ENCODE data around the gene HACL1. TPM values are rescaled to one million over a fixed set of nuclear protein-coding genes. Genes with fewer than 3 reads are reported as not detected.

The HACL1 gene
- total RNA-seq, 5 donors from 2014 or later (not counting 1 experiment from before 2014, with no cell fraction given) = 27.7 to 38.0 (median 34.2) TPM

DNA sequence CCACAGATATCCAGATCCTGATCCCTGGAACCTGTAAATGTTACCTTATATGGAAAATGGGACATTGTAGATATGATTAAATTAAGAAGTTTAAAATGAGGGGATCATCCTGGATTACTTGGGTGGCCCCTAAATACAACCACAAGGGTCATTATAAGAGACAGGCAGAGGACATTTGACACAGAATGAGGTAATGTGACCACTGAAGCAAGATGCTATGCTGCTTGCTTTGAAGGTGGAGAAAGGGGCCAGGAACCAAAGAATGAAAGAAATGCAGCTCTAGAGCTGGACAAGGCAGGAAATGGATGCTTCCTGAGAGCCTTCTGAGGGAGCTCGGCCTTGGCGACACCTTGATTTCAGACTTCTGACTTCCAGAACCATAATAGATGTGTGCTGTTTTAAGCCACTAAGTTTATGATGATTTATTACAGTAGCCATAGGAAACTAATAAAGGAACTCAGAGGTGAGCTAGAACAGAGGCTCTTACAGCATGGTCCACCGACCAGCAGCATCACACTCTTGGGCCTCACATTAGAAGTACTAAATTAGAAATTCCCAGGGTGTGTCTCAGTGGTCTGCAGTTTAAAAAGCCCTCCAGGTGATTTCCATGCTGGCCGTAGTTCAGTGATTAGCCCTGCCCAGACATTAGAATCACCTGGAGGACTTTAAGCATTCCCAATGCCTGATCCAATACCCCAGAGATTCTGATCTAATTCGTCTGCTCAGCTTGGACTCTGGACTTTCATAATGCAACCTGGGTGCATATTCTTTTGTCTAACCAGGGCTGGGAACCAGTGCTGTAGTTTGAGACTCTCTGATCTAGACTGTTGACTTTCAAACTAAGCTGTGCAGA is 87.3 kb downstream of the HACL1 start:
- Histone ChIP-seq H3K27ac (ENCODE audit: low read length) (no peak overlapping the region), H3K4me3 (ENCODE audit: control insufficient read depth in 1 of 2, extremely low read depth in 1 of 2, low read length in 1 of 2) (no peak overlapping the region), H3K27me3 (replicated peaks in 1 of 2; ENCODE audit: control insufficient read depth in 2 of 2, extremely low read depth in 1 of 2, insufficient read depth in 2 of 2, low read length in 1 of 2) (no peaks in the 10 kb centered on the region), H3K36me3 (ENCODE audit: control insufficient read depth in 2 of 2, extremely low read depth in 1 of 2, insufficient read depth in 1 of 2, low read length in 1 of 2) (no peaks in the 10 kb centered on the region), H3K4me1 (ENCODE audit: control insufficient read depth in 1 of 2, extremely low read depth in 1 of 2, insufficient read depth in 2 of 2, low read length in 2 of 2) (no peaks in the 10 kb centered on the region), H3K9me3 (no peaks in the 10 kb centered on the region)
- DNase-seq (no peak), ATAC-seq (replicated peaks in 1 of 4) (no peak)
- H3K27ac Mint-ChIP-seq = no peak overlapping the region
- H3K4me1 Mint-ChIP-seq = peaks cover 3 to 19% (median 12%) of the 10 kb centered on the region in 3 donors
- POLR2A ChIA-PET = no interaction called here
- no peaks in the 10 kb centered on the region for H3K36me3 Mint-ChIP-seq
- no peak overlapping the region for H3K4me3 Mint-ChIP-seq
- 88% methylated on average over 3 of the region's 5 CpGs for WGBS (ENCODE audit: insufficient coverage)
- no peaks in the 10 kb centered on the region for H3K9me3 Mint-ChIP-seq
- CTCF ChIA-PET = no interaction called here
- no peaks in the 10 kb centered on the region for H3K27me3 Mint-ChIP-seq

GRCh38 chr3:15513116-15513515 is 88.3 kb downstream of the HACL1 start:
- no peaks in the 10 kb centered on the region for H3K4me1 ChIP-seq (ENCODE audit: control insufficient read depth in 1 of 2, extremely low read depth in 1 of 2, insufficient read depth in 2 of 2, low read length in 2 of 2)
- Mint-ChIP-seq H3K36me3 (no peaks in the 10 kb centered on the region), H3K27me3 (no peaks in the 10 kb centered on the region), H3K27ac (no peak overlapping the region), H3K9me3 (no peaks in the 10 kb centered on the region), H3K4me3 (no peak overlapping the region), H3K4me1 (peaks cover 3 to 19% (median 12%) of the 10 kb centered on the region in 3 donors)
- no peak overlapping the region for H3K4me3 ChIP-seq (ENCODE audit: control insufficient read depth in 1 of 2, extremely low read depth in 1 of 2, low read length in 1 of 2)
- H3K36me3 ChIP-seq (ENCODE audit: control insufficient read depth in 2 of 2, extremely low read depth in 1 of 2, insufficient read depth in 1 of 2, low read length in 1 of 2) = no peaks in the 10 kb centered on the region
- 100% methylated on average over 3 of the region's 7 CpGs for WGBS (ENCODE audit: insufficient coverage)
- POLR2A ChIA-PET = no interaction called here
- DNase-seq (no peak), ATAC-seq (replicated peaks in 1 of 4) (no peak)
- H3K27ac ChIP-seq (ENCODE audit: low read length) = no peak overlapping the region
- no peaks in the 10 kb centered on the region for H3K27me3 ChIP-seq (replicated peaks in 1 of 2; ENCODE audit: control insufficient read depth in 2 of 2, extremely low read depth in 1 of 2, insufficient read depth in 2 of 2, low read length in 1 of 2)
- no peaks in the 10 kb centered on the region for H3K9me3 ChIP-seq
- CTCF ChIA-PET = no interaction called here

DNA sequence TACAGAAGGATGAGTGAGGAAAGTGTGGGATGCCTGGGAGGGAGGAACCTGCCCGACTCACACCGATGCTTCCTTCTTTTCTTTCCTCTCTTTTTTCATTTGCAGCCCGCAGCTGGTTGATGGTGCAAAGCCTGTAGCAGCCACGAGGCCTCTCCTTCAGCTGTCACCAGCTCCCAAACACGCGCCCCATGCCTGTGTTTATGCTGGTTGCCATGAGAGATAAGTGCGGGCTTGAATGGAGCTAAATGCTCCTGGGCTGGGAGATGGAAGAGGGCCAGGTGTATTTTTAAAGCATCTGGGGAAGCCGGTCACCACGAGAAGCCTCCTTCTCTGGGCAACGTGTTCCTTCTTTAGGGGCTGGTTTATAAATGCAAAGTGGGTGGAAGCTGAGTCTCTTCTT is 89.2 kb downstream of the HACL1 start:
- Mint-ChIP-seq H3K27ac (no peak overlapping the region), H3K36me3 (no peaks in the 10 kb centered on the region), H3K4me1 (peaks cover 3 to 19% (median 12%) of the 10 kb centered on the region in 3 donors), H3K27me3 (no peaks in the 10 kb centered on the region), H3K4me3 (no peak overlapping the region), H3K9me3 (no peaks in the 10 kb centered on the region)
- no peak for DNase-seq
- H3K9me3 ChIP-seq = no peaks in the 10 kb centered on the region
- H3K36me3 ChIP-seq (ENCODE audit: control insufficient read depth in 2 of 2, extremely low read depth in 1 of 2, insufficient read depth in 1 of 2, low read length in 1 of 2) = no peaks in the 10 kb centered on the region
- 67% methylated on average over 3 of the region's 10 CpGs for WGBS (ENCODE audit: insufficient coverage)
- H3K4me3 ChIP-seq (ENCODE audit: control insufficient read depth in 1 of 2, extremely low read depth in 1 of 2, low read length in 1 of 2) = no peak overlapping the region
- ChIA-PET CTCF (no interaction called here), POLR2A (no interaction called here)
- no peak overlapping the region for H3K27ac ChIP-seq (ENCODE audit: low read length)
- no peaks in the 10 kb centered on the region for H3K4me1 ChIP-seq (ENCODE audit: control insufficient read depth in 1 of 2, extremely low read depth in 1 of 2, insufficient read depth in 2 of 2, low read length in 2 of 2)
- ATAC-seq (replicated peaks in 1 of 4) = no peak
- H3K27me3 ChIP-seq (replicated peaks in 1 of 2; ENCODE audit: control insufficient read depth in 2 of 2, extremely low read depth in 1 of 2, insufficient read depth in 2 of 2, low read length in 1 of 2) = no peaks in the 10 kb centered on the region

GRCh38 chr3:15511156-15511555 is 90.2 kb downstream of the HACL1 start:
- WGBS (ENCODE audit: insufficient coverage) = 100% methylated on average over 3 of the region's 3 CpGs
- DNase-seq (no peak), ATAC-seq (replicated peaks in 1 of 4) (no peak)
- H3K27ac Mint-ChIP-seq = no peak overlapping the region
- H3K27me3 ChIP-seq (replicated peaks in 1 of 2; ENCODE audit: control insufficient read depth in 2 of 2, extremely low read depth in 1 of 2, insufficient read depth in 2 of 2, low read length in 1 of 2) = no peaks in the 10 kb centered on the region
- no peak overlapping the region for H3K4me3 Mint-ChIP-seq
- no peaks in the 10 kb centered on the region for H3K4me1 ChIP-seq (ENCODE audit: control insufficient read depth in 1 of 2, extremely low read depth in 1 of 2, insufficient read depth in 2 of 2, low read length in 2 of 2)
- H3K27ac ChIP-seq (ENCODE audit: low read length) = no peak overlapping the region
- no peaks in the 10 kb centered on the region for H3K36me3 ChIP-seq (ENCODE audit: control insufficient read depth in 2 of 2, extremely low read depth in 1 of 2, insufficient read depth in 1 of 2, low read length in 1 of 2)
- H3K4me3 ChIP-seq (ENCODE audit: control insufficient read depth in 1 of 2, extremely low read depth in 1 of 2, low read length in 1 of 2) = no peak overlapping the region
- CTCF ChIA-PET = no interaction called here
- POLR2A ChIA-PET = no interaction called here
- no peaks in the 10 kb centered on the region for H3K9me3 Mint-ChIP-seq
- H3K36me3 Mint-ChIP-seq = no peaks in the 10 kb centered on the region
- peaks cover 3 to 19% (median 12%) of the 10 kb centered on the region in 3 donors for H3K4me1 Mint-ChIP-seq
- no peaks in the 10 kb centered on the region for H3K27me3 Mint-ChIP-seq
- H3K9me3 ChIP-seq = no peaks in the 10 kb centered on the region

Other genes with a start within 250 kb of the HACL1 start
- 10 to 100 TPM in 4 of 5 donors, 1 to 10 TPM in 1; 8.1 to 19.9 (median 14.7) TPM for gene METTL6, start 174.0 kb downstream of the HACL1 start, total RNA-seq
- 10 to 100 TPM; 17.9 to 29.7 (median 22.8) TPM for gene EAF1, start 174.0 kb downstream of the HACL1 start, total RNA-seq
- gene COLQ, start 79.9 kb downstream of the HACL1 start, total RNA-seq = 10 to 100 TPM in 2 of 5 donors, 1 to 10 TPM in 3; 5.1 to 11.4 (median 7.2) TPM
- 10 to 100 TPM; 14.5 to 19.0 (median 17.6) TPM for gene BTD, start 176 bp upstream of the HACL1 start, total RNA-seq
- gene ANKRD28, start 196.4 kb upstream of the HACL1 start, total RNA-seq = 10 to 100 TPM; 30.1 to 67.6 (median 39.0) TPM